Smooth muscle cell (in vitro differentiated cells): ENCODE data around the gene NOC3L. TPM values are rescaled to one million over a fixed set of nuclear protein-coding genes. Genes with fewer than 3 reads are reported as not detected.

Source experiments
- DNase-seq: peaks from one replicate; lab custom pipeline; 2025; ENCODE audit not compliant: unreplicated experiment; lab: John Stamatoyannopoulos, UW
- H2AFZ ChIP-seq: fragments of 200-600 bp; sonication (generic); 2 replicates; pipeline ENCODE4 v1.6.0; 2016; ENCODE audit warnings: antibody characterized with exemption, low read depth, mild to moderate bottlenecking
- H3F3A ChIP-seq: fragments of 200-600 bp; sonication (generic); 2 replicates; pipeline ENCODE4 v1.6.0; 2017; ENCODE audit warnings: antibody characterized with exemption, low read depth
- H3K27ac ChIP-seq: fragments of 200-600 bp; sonication (generic); 2 replicates; pipeline ENCODE4 v1.5.1; 2016; ENCODE audit warnings: low read depth, mild to moderate bottlenecking
- H3K27me3 ChIP-seq: fragments of 200-600 bp; sonication (generic); 2 replicates; pipeline ENCODE4 v1.6.1; 2016; ENCODE audit warnings: low read depth, mild to moderate bottlenecking
- H3K36me3 ChIP-seq: fragments of 200-600 bp; sonication (generic); 2 replicates; pipeline ENCODE4 v1.5.1; 2016; ENCODE audit warnings: low read depth
- H3K4me1 ChIP-seq: fragments of 200-600 bp; sonication (generic); 2 replicates; pipeline ENCODE4 v1.5.1; 2016; ENCODE audit warnings: low read depth
- H3K4me2 ChIP-seq: fragments of 200-600 bp; sonication (generic); 2 replicates; pipeline ENCODE4 v1.6.0; 2016; ENCODE audit warnings: mild to moderate bottlenecking
- H3K4me3 ChIP-seq: fragments of 200-600 bp; sonication (generic); 2 replicates; pipeline ENCODE4 v1.5.1; 2016; ENCODE audit warnings: mild to moderate bottlenecking
- H3K79me2 ChIP-seq: fragments of 200-600 bp; sonication (generic); 2 replicates; pipeline ENCODE4 v1.6.0; 2016; ENCODE audit warnings: low read depth, mild to moderate bottlenecking
- H3K9ac ChIP-seq: fragments of 200-600 bp; sonication (generic); 2 replicates; pipeline ENCODE4 v1.6.0; 2016; ENCODE audit warnings: low read depth
- H3K9me3 ChIP-seq: fragments of 200-600 bp; sonication (generic); replicated peaks from 2 replicates; pipeline ENCODE4 v1.5.1; 2016; ENCODE audit warnings: low read depth
- H4K20me1 ChIP-seq: fragments of 200-600 bp; sonication (generic); 2 replicates; pipeline ENCODE4 v1.6.0; 2016; ENCODE audit warnings: low read depth
- CTCF ChIP-seq: fragments of 200-600 bp; sonication (generic); IDR thresholded peaks from 2 replicates; pipeline ENCODE4 v1.5.1; 2017; ENCODE audit warnings: borderline replicate concordance, mild to moderate bottlenecking, antibody characterized with exemption; ENCODE audit not compliant: insufficient read depth, poor library complexity, severe bottlenecking
- WGBS: methylation state at CpG from one replicate; pipeline ENCODE4 v1.1.7; 2016; ENCODE audit warnings: low lambda C conversion rate; 5-methylcytosine and 5-hydroxymethylcytosine counted together
- polyA plus RNA-seq: library from polyadenylated mRNA; unstranded; fragments of >200 nt; fragmentation: Nextera tagmentation; extraction: Ambion mirVana; gene quantifications from 2 replicates; pipeline ENCODE4 v1.2.1, GENCODE V29; 2016
- total RNA-seq: library from RNA; depleted of rRNA; stranded (reverse); fragments of >200 nt; gene quantifications from 2 replicates; pipeline ENCODE4 v1.2.3, GENCODE V29; 2014

The NOC3L gene
- total and polyA plus RNA-seq, 2 experiments from 2014 or later = 8.8 to 27.3 TPM

DNA sequence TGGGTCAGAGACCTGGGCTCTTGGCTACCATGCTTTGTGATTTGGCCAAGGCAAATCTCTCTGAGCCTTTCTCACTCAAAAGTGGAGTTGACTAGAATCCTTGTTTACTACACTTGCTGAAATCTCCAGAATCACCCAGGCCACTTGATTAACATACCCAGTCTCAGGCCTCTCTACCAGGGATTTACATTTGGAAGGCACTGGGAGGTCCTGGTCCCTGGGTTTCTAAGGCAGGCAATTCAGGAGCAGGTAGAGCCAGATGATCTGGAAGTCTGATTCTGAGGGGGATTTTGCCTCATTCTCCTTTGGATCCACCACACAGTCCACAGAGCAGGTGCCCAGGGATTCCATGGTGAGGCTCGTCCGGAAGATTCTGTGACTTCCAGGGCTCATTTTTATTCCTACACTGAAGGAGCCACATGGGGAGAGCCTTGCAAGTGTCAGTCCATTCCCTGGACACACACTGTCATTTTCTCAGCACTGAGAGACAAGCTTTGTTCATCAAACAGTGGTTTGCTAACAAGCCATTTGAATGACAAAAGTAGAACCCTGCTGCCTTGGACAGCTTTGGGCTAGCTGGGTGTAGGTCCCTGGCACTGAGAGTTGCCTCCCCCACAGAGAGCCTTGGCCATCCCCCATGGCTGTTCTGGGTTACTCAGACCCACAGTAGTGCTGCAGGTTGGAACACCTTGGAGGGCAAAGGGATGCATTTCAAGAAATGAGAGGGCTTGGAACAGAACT is 74.2 kb downstream of the NOC3L start:
- Histone ChIP-seq H3K4me2 (no peak overlapping the region), H3K36me3 (no peaks in the 10 kb centered on the region), H3K9ac (no peak overlapping the region), H4K20me1 (no peaks in the 10 kb centered on the region), H3K4me1 (peaks cover 6% of the 10 kb centered on the region), H3F3A (no peaks in the 10 kb centered on the region), H3K9me3 (no peaks in the 10 kb centered on the region), H3K27me3 (no peaks in the 10 kb centered on the region), H3K27ac (no peak overlapping the region), H3K4me3 (no peak overlapping the region), H2AFZ (no peak overlapping the region), H3K79me2 (no peaks in the 10 kb centered on the region)
- TF ChIP-seq CTCF = no peak
- no peak for DNase-seq
- WGBS = 91% methylated on average over 2 of the region's 2 CpGs

DNA sequence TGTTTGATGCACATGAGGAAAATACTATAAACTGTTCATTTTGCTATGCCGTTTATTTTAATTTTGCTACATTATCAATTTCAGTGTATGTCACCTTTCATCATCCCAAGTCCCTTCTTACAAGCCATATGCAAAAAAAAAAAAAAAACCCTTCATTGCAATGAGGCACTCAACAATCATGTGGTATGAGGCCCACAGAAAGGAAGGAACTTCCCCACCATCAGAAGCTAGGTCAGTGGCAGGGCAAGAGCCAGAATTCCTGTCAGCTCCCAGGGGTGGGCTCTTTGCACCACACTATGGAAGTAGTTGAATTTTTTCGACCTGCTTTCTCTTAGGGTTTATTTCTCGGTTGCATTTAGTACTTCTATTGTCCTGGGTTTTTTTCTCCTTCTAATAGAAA is 75.4 kb downstream of the NOC3L start:
- Histone ChIP-seq H4K20me1 (no peaks in the 10 kb centered on the region), H3K9ac (no peak overlapping the region), H3K4me2 (no peak overlapping the region), H3K4me1 (peaks cover 6% of the 10 kb centered on the region), H2AFZ (no peak overlapping the region), H3K9me3 (no peaks in the 10 kb centered on the region), H3K4me3 (no peak overlapping the region), H3K36me3 (no peaks in the 10 kb centered on the region), H3K79me2 (no peaks in the 10 kb centered on the region), H3K27me3 (no peaks in the 10 kb centered on the region), H3F3A (no peaks in the 10 kb centered on the region), H3K27ac (no peak overlapping the region)
- TF ChIP-seq CTCF = no peak
- 99% methylated on average over 3 of the region's 3 CpGs for WGBS
- no peak for DNase-seq

DNA sequence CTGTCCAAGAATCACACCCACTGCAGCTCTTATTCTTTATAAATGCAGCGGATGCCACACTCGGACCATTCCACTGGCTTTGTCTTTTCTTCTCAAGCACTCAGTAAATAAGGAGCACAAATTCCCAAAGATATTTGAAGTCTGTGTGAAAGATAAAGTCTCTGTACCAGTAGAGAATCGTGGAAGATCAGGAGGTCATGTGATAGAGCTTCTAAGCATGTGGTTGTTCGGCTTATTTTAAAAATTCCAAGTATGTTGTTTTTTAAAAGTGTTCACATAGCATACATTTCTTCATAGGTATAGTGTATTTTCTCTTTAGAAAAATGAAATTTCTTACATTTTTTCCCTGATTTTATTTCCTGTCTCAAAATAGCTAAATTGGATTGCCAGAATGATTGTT is 75.8 kb downstream of the NOC3L start:
- Histone ChIP-seq H3K79me2 (no peaks in the 10 kb centered on the region), H3K9me3 (no peaks in the 10 kb centered on the region), H3K27me3 (no peaks in the 10 kb centered on the region), H2AFZ (no peak overlapping the region), H4K20me1 (no peaks in the 10 kb centered on the region), H3K9ac (no peak overlapping the region), H3K27ac (no peak overlapping the region), H3K36me3 (no peaks in the 10 kb centered on the region), H3F3A (no peaks in the 10 kb centered on the region), H3K4me3 (no peak overlapping the region), H3K4me1 (peaks cover 6% of the 10 kb centered on the region), H3K4me2 (peak overlapping the region; percentile 57)
- no peak for TF ChIP-seq CTCF
- DNase-seq = no peak
- WGBS = 76% methylated on average over 4 of the region's 4 CpGs

DNA sequence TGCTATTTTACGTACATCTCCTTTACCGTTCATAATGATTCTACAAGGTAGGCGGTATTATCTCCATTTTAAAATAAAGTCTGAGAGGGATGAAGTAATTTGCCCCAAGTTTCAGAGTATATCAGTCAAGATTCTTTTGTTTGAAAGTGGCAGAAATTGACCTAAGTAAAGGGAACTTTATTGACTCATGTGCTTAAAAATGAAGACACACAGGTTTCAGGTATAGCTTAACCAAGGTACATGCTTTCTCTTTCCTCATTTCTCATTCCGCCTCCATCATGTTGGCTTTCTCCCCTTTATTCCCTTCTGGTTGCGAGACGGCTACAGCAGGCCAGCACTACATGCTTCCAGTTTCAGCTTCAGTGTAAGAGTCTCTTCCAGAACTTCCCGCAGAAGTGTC is 77.5 kb downstream of the NOC3L start:
- no peak for TF ChIP-seq CTCF
- Histone ChIP-seq H3K79me2 (no peaks in the 10 kb centered on the region), H3K36me3 (no peaks in the 10 kb centered on the region), H3K4me2 (no peak overlapping the region), H3K9me3 (no peaks in the 10 kb centered on the region), H3K27ac (no peak overlapping the region), H3F3A (no peaks in the 10 kb centered on the region), H4K20me1 (no peaks in the 10 kb centered on the region), H3K9ac (no peak overlapping the region), H2AFZ (no peak overlapping the region), H3K27me3 (no peaks in the 10 kb centered on the region), H3K4me3 (no peak overlapping the region), H3K4me1 (peaks cover 6% of the 10 kb centered on the region)
- DNase-seq = no peak
- WGBS = 83% methylated on average over 7 of the region's 7 CpGs
